Keratinocyte (primary cell): Measurements from ENCODE around the gene OPTC. TPM values are rescaled to one million over a fixed set of nuclear protein-coding genes. Genes with fewer than 3 reads are reported as not detected.

ENCODE experiments used
- DNase-seq: peaks from one replicate; pipeline ENCODE4 v3.0.0-alpha.2; 2011; ENCODE audit warnings: low read depth, missing footprints, low spot score
- FAIRE-seq: peaks from 2 replicates; lab custom pipeline; 2011; peaks lifted over from hg19 to GRCh38; lab: Jason Lieb, UNC
- H2AFZ ChIP-seq: 2 replicates; pipeline ENCODE4 v1.6.0; 2012; ENCODE audit warnings: low read length, control low read depth, inconsistent platforms; ENCODE audit not compliant: control insufficient read depth
- H3K27ac ChIP-seq: 2 replicates; pipeline ENCODE4 v1.5.1; 2011; ENCODE audit warnings: low read length; ENCODE audit not compliant: control insufficient read depth, insufficient read depth
- H3K27me3 ChIP-seq: 3 replicates; pipeline ENCODE4 v1.6.0; 2011; ENCODE audit warnings: low read length; ENCODE audit not compliant: control insufficient read depth, insufficient read depth; ENCODE audit errors: extremely low read depth
- H3K36me3 ChIP-seq, 2 experiments: 2 replicates in 1 of 2; 3 replicates in 1 of 2; pipeline ENCODE4 v1.5.1; 2011; ENCODE audit warnings: low read length in 2 of 2, mild to moderate bottlenecking in 1 of 2; ENCODE audit not compliant: control insufficient read depth in 2 of 2, insufficient read depth in 2 of 2; ENCODE audit errors: extremely low read depth in 1 of 2
- H3K4me1 ChIP-seq: 3 replicates; pipeline ENCODE4 v1.5.1; 2011; ENCODE audit warnings: low read length; ENCODE audit not compliant: control insufficient read depth, insufficient read depth; ENCODE audit errors: extremely low read depth
- H3K4me2 ChIP-seq: 3 replicates; pipeline ENCODE4 v1.6.0; 2011; ENCODE audit warnings: low read depth, low read length; ENCODE audit not compliant: control insufficient read depth, insufficient read depth; ENCODE audit errors: extremely low read depth
- H3K4me3 ChIP-seq, 3 experiments: fragments of 200-600 bp in 1 of 3; sonication (generic) in 1 of 3; 2 replicates in 2 of 3; 3 replicates in 1 of 3; pipeline ENCODE4 v1.5.1; 2011 to 2016; ENCODE audit warnings: low read length in 3 of 3, mild to moderate bottlenecking in 3 of 3, control low read depth in 2 of 3, inconsistent platforms in 1 of 3, low read depth in 1 of 3, mixed read lengths in 1 of 3, mixed run types in 1 of 3, moderate library complexity in 1 of 3; ENCODE audit not compliant: control insufficient read depth in 2 of 3, insufficient read depth in 2 of 3; ENCODE audit errors: extremely low read depth in 1 of 3
- H3K79me2 ChIP-seq: 2 replicates; pipeline ENCODE4 v1.6.0; 2012; ENCODE audit warnings: low read length; ENCODE audit not compliant: control insufficient read depth, insufficient read depth
- H3K9ac ChIP-seq: 3 replicates; pipeline ENCODE4 v1.6.0; 2011; ENCODE audit warnings: low read length; ENCODE audit not compliant: control insufficient read depth, insufficient read depth; ENCODE audit errors: extremely low read depth
- H3K9me1 ChIP-seq: 3 replicates; pipeline ENCODE4 v1.6.0; 2011; ENCODE audit warnings: low read length; ENCODE audit not compliant: control insufficient read depth, insufficient read depth; ENCODE audit errors: extremely low read depth
- H3K9me3 ChIP-seq: 2 replicates; pipeline ENCODE4 v1.5.1; 2012; ENCODE audit warnings: low read depth, low read length; ENCODE audit not compliant: control insufficient read depth
- H4K20me1 ChIP-seq: 3 replicates; pipeline ENCODE4 v1.6.0; 2011; ENCODE audit warnings: low read length; ENCODE audit not compliant: control insufficient read depth, insufficient read depth; ENCODE audit errors: extremely low read depth
- EZH2 ChIP-seq: IDR thresholded peaks from one replicate; pipeline ENCODE4 v1.6.1; 2012; ENCODE audit warnings: inconsistent platforms, mild to moderate bottlenecking, low read length, moderate library complexity
- dilution Hi-C: fragments of 300-500 bp; cut with MboI; formaldehyde crosslinking; loops from one replicate; pipeline ENCODE4 v1.7.0; 2020; ENCODE audit warnings: low sequenced_read_pairs; ENCODE audit not compliant: extremely low pct_ligation_motif_present
- polyA plus RNA-seq, 5 experiments: library from polyadenylated mRNA; depleted of rRNA in 3 of 5; stranded (reverse) in 3 of 5; stranded (forward) in 1 of 5; unstranded in 1 of 5; fragments of >200 nt; gene quantifications; 1 replicate in 1 of 5; 2 replicates in 3 of 5; 3 replicates in 1 of 5; pipeline versions ENCODE4 v1.2.1 to v1.2.3, GENCODE V29; 2011 to 2012; ENCODE audit warnings: missing spikeins in 2 of 5, low read depth in 1 of 5, low replicate concordance in 1 of 5
- TF ChIP-seq, protein P1 (sequence below), 3 experiments: IDR thresholded peaks in 1 of 3; conservative IDR thresholded peaks in 1 of 3; optimal IDR thresholded peaks in 1 of 3; 2 replicates in 2 of 3; 3 replicates in 1 of 3; pipeline versions ENCODE3 to v1.5.1; 2011; ENCODE audit warnings: low read length in 3 of 3, mild to moderate bottlenecking in 3 of 3, moderate library complexity in 2 of 3, control low read depth in 1 of 3, inconsistent platforms in 1 of 3; ENCODE audit not compliant: insufficient read depth in 2 of 3; ENCODE audit errors: extremely low read depth in 1 of 3

Gene OPTC
- polyA plus RNA-seq, 1 donor (not counting 4 experiments of a cell fraction or from before 2014, with no cell fraction given): not detected

DNA sequence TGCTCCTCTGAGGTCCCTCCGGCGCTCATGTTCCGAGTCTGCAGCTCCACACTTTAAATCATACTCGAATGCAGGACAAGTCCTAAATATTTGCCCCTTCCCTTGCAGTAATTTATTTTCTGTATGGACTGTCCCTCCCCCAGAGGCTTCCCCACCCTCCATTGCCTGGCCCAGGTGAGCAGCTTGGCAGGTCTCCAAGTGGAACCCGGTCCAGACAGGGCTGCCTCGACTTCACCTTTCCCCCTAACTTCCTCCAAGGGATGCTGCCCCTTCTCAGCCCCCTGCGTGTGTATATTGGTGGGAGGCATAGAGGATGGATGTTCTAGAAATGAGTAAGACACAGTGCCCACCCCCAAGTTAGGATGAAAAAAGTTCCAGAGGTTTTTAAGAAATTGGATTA is 5.4 kb upstream of the OPTC start:
- dilution Hi-C loops: no loop called here
- DNase-seq (no peak), FAIRE-seq (no peak)
- Histone ChIP-seq H3K79me2 (no peaks in the 10 kb centered on the region), H3K36me3 (no peaks in the 10 kb centered on the region), H3K4me2 (no peak overlapping the region), H3K9me3 (no peaks in the 10 kb centered on the region), H3K4me1 (no peaks in the 10 kb centered on the region), H2AFZ (no peak overlapping the region), H3K9ac (no peak overlapping the region), H4K20me1 (no peaks in the 10 kb centered on the region), H3K27me3 (peaks cover 4% of the 10 kb centered on the region), H3K27ac (no peak overlapping the region), H3K4me3 (no peak overlapping the region), H3K9me1 (no peaks in the 10 kb centered on the region)
- TF ChIP-seq EZH2: no peak
- TF ChIP-seq, protein P1, sequence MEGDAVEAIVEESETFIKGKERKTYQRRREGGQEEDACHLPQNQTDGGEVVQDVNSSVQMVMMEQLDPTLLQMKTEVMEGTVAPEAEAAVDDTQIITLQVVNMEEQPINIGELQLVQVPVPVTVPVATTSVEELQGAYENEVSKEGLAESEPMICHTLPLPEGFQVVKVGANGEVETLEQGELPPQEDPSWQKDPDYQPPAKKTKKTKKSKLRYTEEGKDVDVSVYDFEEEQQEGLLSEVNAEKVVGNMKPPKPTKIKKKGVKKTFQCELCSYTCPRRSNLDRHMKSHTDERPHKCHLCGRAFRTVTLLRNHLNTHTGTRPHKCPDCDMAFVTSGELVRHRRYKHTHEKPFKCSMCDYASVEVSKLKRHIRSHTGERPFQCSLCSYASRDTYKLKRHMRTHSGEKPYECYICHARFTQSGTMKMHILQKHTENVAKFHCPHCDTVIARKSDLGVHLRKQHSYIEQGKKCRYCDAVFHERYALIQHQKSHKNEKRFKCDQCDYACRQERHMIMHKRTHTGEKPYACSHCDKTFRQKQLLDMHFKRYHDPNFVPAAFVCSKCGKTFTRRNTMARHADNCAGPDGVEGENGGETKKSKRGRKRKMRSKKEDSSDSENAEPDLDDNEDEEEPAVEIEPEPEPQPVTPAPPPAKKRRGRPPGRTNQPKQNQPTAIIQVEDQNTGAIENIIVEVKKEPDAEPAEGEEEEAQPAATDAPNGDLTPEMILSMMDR (optimal IDR thresholded peaks at IDR 0.05 in 1 of 3, IDR thresholded peaks at IDR 0.05 in 1 of 3, conservative IDR thresholded peaks at IDR 0.05 in 1 of 3; ENCODE audit: extremely low read depth in 1 of 3, insufficient read depth in 2 of 3, low read length in 3 of 3): no peak

DNA sequence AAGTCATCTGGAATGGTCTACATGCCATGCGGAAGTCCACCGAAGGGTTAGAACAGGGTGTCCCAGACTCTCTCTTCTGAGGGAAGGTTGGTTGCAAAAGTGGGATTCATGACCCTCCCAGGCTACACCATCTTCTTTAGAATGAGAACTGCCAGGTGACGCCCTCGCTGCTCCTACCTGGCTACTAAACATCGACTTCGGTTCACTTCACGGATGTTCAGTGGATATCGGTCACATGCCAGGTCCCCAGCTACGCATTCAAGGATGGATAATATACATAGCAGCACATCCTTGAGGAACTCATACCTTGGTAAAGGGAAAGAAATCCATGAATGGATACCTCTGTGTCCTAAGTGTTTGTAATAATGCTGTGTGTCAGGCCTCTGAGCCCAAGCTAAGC is 3.3 kb upstream of the OPTC start:
- no peaks in the 10 kb centered on the region for H3K9me3 ChIP-seq
- dilution Hi-C loops: no loop called here
- no peaks in the 10 kb centered on the region for H4K20me1 ChIP-seq
- H3K9ac ChIP-seq: no peak overlapping the region
- H3K9me1 ChIP-seq: no peaks in the 10 kb centered on the region
- H3K79me2 ChIP-seq: no peaks in the 10 kb centered on the region
- TF ChIP-seq, protein P1 (optimal IDR thresholded peaks at IDR 0.05 in 1 of 3, IDR thresholded peaks at IDR 0.05 in 1 of 3, conservative IDR thresholded peaks at IDR 0.05 in 1 of 3; ENCODE audit: extremely low read depth in 1 of 3, insufficient read depth in 2 of 3, low read length in 3 of 3): no peak
- no peak for TF ChIP-seq EZH2
- FAIRE-seq (no peak), DNase-seq (no peak)
- no peaks in the 10 kb centered on the region for H3K4me1 ChIP-seq
- H3K4me2 ChIP-seq: no peak overlapping the region
- H3K36me3 ChIP-seq: no peaks in the 10 kb centered on the region
- H2AFZ ChIP-seq: no peak overlapping the region
- no peak overlapping the region for H3K4me3 ChIP-seq
- H3K27me3 ChIP-seq: peaks cover 4% of the 10 kb centered on the region
- H3K27ac ChIP-seq: no peak overlapping the region
